Keratinocyte (primary cell): ENCODE measurements around the gene ZDHHC1.

Experiments
- CTCF ChIP-seq, 3 experiments: IDR thresholded peaks in 1 of 3; conservative IDR thresholded peaks in 1 of 3; optimal IDR thresholded peaks in 1 of 3; 2 replicates in 2 of 3; 3 replicates in 1 of 3; pipeline versions ENCODE3 to v1.5.1; 2011; ENCODE audit warnings: low read length in 3 of 3, mild to moderate bottlenecking in 3 of 3, moderate library complexity in 2 of 3, control low read depth in 1 of 3, inconsistent platforms in 1 of 3; ENCODE audit not compliant: insufficient read depth in 2 of 3; ENCODE audit errors: extremely low read depth in 1 of 3
- EZH2 ChIP-seq: IDR thresholded peaks from one replicate; pipeline ENCODE4 v1.6.1; 2012; ENCODE audit warnings: inconsistent platforms, mild to moderate bottlenecking, low read length, moderate library complexity

- no peak for TF ChIP-seq CTCF (optimal IDR thresholded peaks at IDR 0.05 in 1 of 3, IDR thresholded peaks at IDR 0.05 in 1 of 3, conservative IDR thresholded peaks at IDR 0.05 in 1 of 3; ENCODE audit: extremely low read depth in 1 of 3, insufficient read depth in 2 of 3, low read length in 3 of 3)
- TF ChIP-seq EZH2: no peak
Measured at GRCh38 chr16:67444259-67445125, 28.2 kb upstream of the ZDHHC1 start.
